ENCODE data around the gene ACVR2A. TPM values are rescaled to one million over a fixed set of nuclear protein-coding genes. Genes with fewer than 3 reads are reported as not detected.

Gene ACVR2A
- total RNA-seq, 1 experiment from 2014 or later, result 15.7 TPM

DNA sequence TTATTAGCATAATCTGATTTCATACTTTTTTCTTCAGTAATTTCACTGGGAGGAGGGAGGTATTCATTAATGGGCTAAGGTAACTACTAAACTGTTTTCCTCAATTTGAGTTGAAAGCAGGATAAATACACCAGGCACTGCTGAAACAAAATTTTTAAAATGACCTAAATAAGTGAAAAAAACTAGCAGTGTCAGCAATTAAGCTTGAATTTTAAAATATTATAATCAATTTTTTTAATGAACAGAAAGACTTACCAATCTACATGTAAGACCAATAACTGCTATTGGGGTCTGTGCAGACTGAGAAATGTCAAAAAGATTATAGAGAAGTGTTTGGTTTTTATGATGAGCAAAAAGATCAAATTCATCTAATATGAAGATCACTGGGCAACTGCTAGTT is 107.3 kb downstream of the ACVR2A start:
- Histone ChIP-seq H3K27me3 (replicated peaks; ENCODE audit: control insufficient read depth, insufficient read depth, low read length) (no peaks in the 10 kb centered on the region), H3K4me1 (no peaks in the 10 kb centered on the region), H3K36me3 (ENCODE audit: control insufficient read depth, insufficient read depth, low read length) (no peaks in the 10 kb centered on the region), H3K9me3 (no peaks in the 10 kb centered on the region), H3K4me3 (ENCODE audit: low read depth, low read length) (no peak overlapping the region)
- TF ChIP-seq, protein P1, sequence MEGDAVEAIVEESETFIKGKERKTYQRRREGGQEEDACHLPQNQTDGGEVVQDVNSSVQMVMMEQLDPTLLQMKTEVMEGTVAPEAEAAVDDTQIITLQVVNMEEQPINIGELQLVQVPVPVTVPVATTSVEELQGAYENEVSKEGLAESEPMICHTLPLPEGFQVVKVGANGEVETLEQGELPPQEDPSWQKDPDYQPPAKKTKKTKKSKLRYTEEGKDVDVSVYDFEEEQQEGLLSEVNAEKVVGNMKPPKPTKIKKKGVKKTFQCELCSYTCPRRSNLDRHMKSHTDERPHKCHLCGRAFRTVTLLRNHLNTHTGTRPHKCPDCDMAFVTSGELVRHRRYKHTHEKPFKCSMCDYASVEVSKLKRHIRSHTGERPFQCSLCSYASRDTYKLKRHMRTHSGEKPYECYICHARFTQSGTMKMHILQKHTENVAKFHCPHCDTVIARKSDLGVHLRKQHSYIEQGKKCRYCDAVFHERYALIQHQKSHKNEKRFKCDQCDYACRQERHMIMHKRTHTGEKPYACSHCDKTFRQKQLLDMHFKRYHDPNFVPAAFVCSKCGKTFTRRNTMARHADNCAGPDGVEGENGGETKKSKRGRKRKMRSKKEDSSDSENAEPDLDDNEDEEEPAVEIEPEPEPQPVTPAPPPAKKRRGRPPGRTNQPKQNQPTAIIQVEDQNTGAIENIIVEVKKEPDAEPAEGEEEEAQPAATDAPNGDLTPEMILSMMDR (IDR thresholded peaks at IDR 0.05; ENCODE audit: insufficient read depth in 1 of 2, low read depth in 1 of 2, low read length in 1 of 2, severe bottlenecking in 1 of 2, unreplicated experiment in 1 of 2), result no peak
- intact Hi-C loops (cut with micrococcal nuclease; ENCODE audit: unreplicated experiment), result no loop called here
- BruUV-seq (replicated peaks), result no TSS peak
- H3K4me1 Mint-ChIP-seq (ENCODE audit: low read depth, unreplicated experiment), result no peaks in the 10 kb centered on the region
- peaks cover 16% of the 10 kb centered on the region for H3K36me3 Mint-ChIP-seq (ENCODE audit: insufficient read depth, unreplicated experiment)
- H3K27ac Mint-ChIP-seq (ENCODE audit: unreplicated experiment), result no peak overlapping the region
- POLR2A ChIA-PET, result no interaction called here
- no peak overlapping the region for H3K4me3 Mint-ChIP-seq (ENCODE audit: unreplicated experiment)
- CTCF ChIA-PET, result no interaction called here
- H3K27me3 Mint-ChIP-seq (ENCODE audit: insufficient read depth, unreplicated experiment), result no peaks in the 10 kb centered on the region
- DNase-seq, result no peak
- H3K9me3 Mint-ChIP-seq (ENCODE audit: unreplicated experiment), result no peaks in the 10 kb centered on the region

DNA sequence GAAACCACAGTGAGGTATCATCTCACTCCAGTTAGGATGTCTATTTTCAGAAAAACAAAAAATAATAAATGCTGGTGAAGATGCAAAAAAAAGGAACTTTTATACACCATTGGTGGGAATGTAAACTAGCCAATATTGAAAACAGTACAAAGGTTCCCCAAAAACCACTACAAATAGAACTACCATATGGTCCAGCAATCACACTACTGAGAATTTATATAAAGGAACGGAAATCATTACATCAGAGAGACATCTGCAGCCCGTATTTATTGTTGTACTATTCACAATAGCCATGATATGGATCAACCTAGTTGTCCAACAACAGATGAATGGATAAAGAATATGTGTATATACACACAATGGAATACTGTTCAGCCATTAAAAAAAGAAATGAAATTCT is 123.7 kb downstream of the ACVR2A start:
- no peaks in the 10 kb centered on the region; the same call in 1 of the 2 replicates for H3K9me3 ChIP-seq
- no TSS peak for BruUV-seq (replicated peaks)
- TF ChIP-seq, protein P1 (IDR thresholded peaks at IDR 0.05; ENCODE audit: insufficient read depth in 1 of 2, low read depth in 1 of 2, low read length in 1 of 2, severe bottlenecking in 1 of 2, unreplicated experiment in 1 of 2), result no peak
- no peak for DNase-seq
- Mint-ChIP-seq H3K36me3 (ENCODE audit: insufficient read depth, unreplicated experiment) (peaks cover 34% of the 10 kb centered on the region), H3K9me3 (ENCODE audit: unreplicated experiment) (peaks cover 35% of the 10 kb centered on the region), H3K4me1 (ENCODE audit: low read depth, unreplicated experiment) (no peaks in the 10 kb centered on the region), H3K4me3 (ENCODE audit: unreplicated experiment) (no peak overlapping the region), H3K27ac (ENCODE audit: unreplicated experiment) (no peak overlapping the region), H3K27me3 (ENCODE audit: insufficient read depth, unreplicated experiment) (no peaks in the 10 kb centered on the region)
- POLR2A ChIA-PET, result no interaction called here
- H3K27me3 ChIP-seq (replicated peaks; ENCODE audit: control insufficient read depth, insufficient read depth, low read length), result no peaks in the 10 kb centered on the region
- no peaks in the 10 kb centered on the region for H3K4me1 ChIP-seq
- no peak overlapping the region for H3K4me3 ChIP-seq (ENCODE audit: low read depth, low read length)
- H3K36me3 ChIP-seq (ENCODE audit: control insufficient read depth, insufficient read depth, low read length), result no peaks in the 10 kb centered on the region
- CTCF ChIA-PET, result interaction anchor here (1.0 kb wide), 1 partner anchor 541 kb away, joined by 3 read pairs; no protein-coding TSS in a partner anchor
- intact Hi-C loops (cut with micrococcal nuclease; ENCODE audit: unreplicated experiment), result no loop called here

DNA sequence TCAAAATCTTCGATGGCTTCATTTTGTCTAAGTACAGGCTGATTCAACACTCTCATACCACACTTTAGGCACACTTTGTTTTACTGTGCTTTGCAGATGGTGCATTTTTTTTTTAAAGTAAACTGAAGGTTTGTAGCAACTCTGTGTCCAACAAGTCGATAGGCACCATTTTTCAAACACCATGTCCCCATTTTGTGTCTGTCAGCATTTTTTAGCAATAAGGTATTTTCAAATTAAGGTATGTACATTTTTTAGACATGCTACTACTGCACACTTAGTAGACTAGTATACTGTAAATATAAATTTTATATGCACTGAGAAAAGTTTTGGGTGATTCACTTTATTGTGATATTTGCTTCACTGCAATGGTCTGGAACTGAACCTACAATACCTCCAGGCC is 131.3 kb downstream of the ACVR2A start:
- Histone ChIP-seq H3K4me3 (ENCODE audit: low read depth, low read length) (no peak overlapping the region), H3K9me3 (no peaks in the 10 kb centered on the region), H3K4me1 (no peaks in the 10 kb centered on the region), H3K27me3 (replicated peaks; ENCODE audit: control insufficient read depth, insufficient read depth, low read length) (no peaks in the 10 kb centered on the region), H3K36me3 (ENCODE audit: control insufficient read depth, insufficient read depth, low read length) (no peaks in the 10 kb centered on the region; the same call in 1 of the 2 replicates)
- POLR2A ChIA-PET, result no interaction called here
- CTCF ChIA-PET, result no interaction called here
- Mint-ChIP-seq H3K4me1 (ENCODE audit: low read depth, unreplicated experiment) (no peaks in the 10 kb centered on the region), H3K9me3 (ENCODE audit: unreplicated experiment) (no peaks in the 10 kb centered on the region), H3K27ac (ENCODE audit: unreplicated experiment) (no peak overlapping the region), H3K4me3 (ENCODE audit: unreplicated experiment) (no peak overlapping the region), H3K27me3 (ENCODE audit: insufficient read depth, unreplicated experiment) (no peaks in the 10 kb centered on the region), H3K36me3 (ENCODE audit: insufficient read depth, unreplicated experiment) (peaks cover 5% of the 10 kb centered on the region)
- no peak for DNase-seq
- no TSS peak for BruUV-seq (replicated peaks)
- TF ChIP-seq, protein P1 (IDR thresholded peaks at IDR 0.05; ENCODE audit: insufficient read depth in 1 of 2, low read depth in 1 of 2, low read length in 1 of 2, severe bottlenecking in 1 of 2, unreplicated experiment in 1 of 2), result no peak
- intact Hi-C loops (cut with micrococcal nuclease; ENCODE audit: unreplicated experiment), result no loop called here
